Neural crest cell (in vitro differentiated cells): ENCODE results near the gene GALNT9. TPM values are rescaled to one million over a fixed set of nuclear protein-coding genes. Genes with fewer than 3 reads are reported as not detected.
A peak's percentile ranks its signal among the peaks of the same experiment; 100 is the strongest.

Experiments used
- DNase-seq: peaks from one replicate; pipeline ENCODE4 v3.0.0; 2021; ENCODE audit warnings: low read depth, mixed read lengths, low spot score
- H3K27ac Mint-ChIP-seq: one replicate; pipeline ENCODE4 v1.8.0; 2021; ENCODE audit warnings: mild to moderate bottlenecking, mixed read lengths; ENCODE audit not compliant: unreplicated experiment
- H3K27me3 Mint-ChIP-seq: 2 replicates; pipeline ENCODE4 v1.8.0; 2021; ENCODE audit warnings: low read depth, mild to moderate bottlenecking, mixed read lengths
- H3K36me3 Mint-ChIP-seq: 2 replicates; pipeline ENCODE4 v1.8.0; 2021; ENCODE audit warnings: low read depth, mild to moderate bottlenecking, mixed read lengths
- H3K4me1 Mint-ChIP-seq: 2 replicates; pipeline ENCODE4 v1.8.0; 2021; ENCODE audit warnings: mixed read lengths
- H3K4me3 Mint-ChIP-seq: one replicate; pipeline ENCODE4 v1.8.0; 2021; ENCODE audit warnings: mild to moderate bottlenecking, mixed read lengths
- H3K9me3 Mint-ChIP-seq: 2 replicates; pipeline ENCODE4 v1.8.0; 2021; ENCODE audit warnings: mixed read lengths
- CTCF ChIP-seq: fragments of 200-600 bp; sonication (generic); conservative IDR thresholded peaks from 2 replicates; pipeline ENCODE4 v1.5.0; 2021; ENCODE audit warnings: antibody characterized with exemption, mild to moderate bottlenecking
- total RNA-seq: library from RNA; stranded (reverse); gene quantifications from 2 replicates; pipeline ENCODE4 v1.2.1, GENCODE V29; 2021

Gene GALNT9
- total RNA-seq, 1 donor from 2014 or later: 1.3 TPM

- Mint-ChIP-seq H3K36me3 (no peaks in the 10 kb centered on the region), H3K4me3 (no peak overlapping the region), H3K4me1 (peaks cover 6% of the 10 kb centered on the region), H3K27me3 (peaks cover 27% of the 10 kb centered on the region), H3K9me3 (no peaks in the 10 kb centered on the region), H3K27ac (no peak overlapping the region)
- no peak for TF ChIP-seq CTCF
- DNase-seq: no peak
Measured at GRCh38 chr12:132239392-132239791, 90.0 kb downstream of the GALNT9 start.

- Mint-ChIP-seq H3K4me3 (no peak overlapping the region), H3K9me3 (no peaks in the 10 kb centered on the region), H3K4me1 (peaks cover 4% of the 10 kb centered on the region), H3K27ac (no peak overlapping the region), H3K36me3 (no peaks in the 10 kb centered on the region), H3K27me3 (peaks cover 26% of the 10 kb centered on the region)
- TF ChIP-seq CTCF: no peak
- no peak for DNase-seq
Measured at GRCh38 chr12:132238884-132239283, 90.5 kb downstream of the GALNT9 start.

- no peaks in the 10 kb centered on the region for H3K9me3 Mint-ChIP-seq
- H3K36me3 Mint-ChIP-seq: no peaks in the 10 kb centered on the region
- no peak for DNase-seq
- H3K27me3 Mint-ChIP-seq: peaks cover 22% of the 10 kb centered on the region
- H3K4me3 Mint-ChIP-seq: no peak overlapping the region
- no peak overlapping the region for H3K27ac Mint-ChIP-seq
- peaks cover under 1% of the 10 kb centered on the region for H3K4me1 Mint-ChIP-seq
- no peak for TF ChIP-seq CTCF
Measured at GRCh38 chr12:132238488-132238854, 90.9 kb downstream of the GALNT9 start.

- H3K4me3 Mint-ChIP-seq: no peak overlapping the region
- no peak for DNase-seq
- no peaks in the 10 kb centered on the region for H3K36me3 Mint-ChIP-seq
- TF ChIP-seq CTCF: no peak
- H3K4me1 Mint-ChIP-seq: no peaks in the 10 kb centered on the region
- no peak overlapping the region for H3K27ac Mint-ChIP-seq
- H3K9me3 Mint-ChIP-seq: no peaks in the 10 kb centered on the region
- peaks cover 20% of the 10 kb centered on the region for H3K27me3 Mint-ChIP-seq
Measured at GRCh38 chr12:132237772-132238487, 91.5 kb downstream of the GALNT9 start.

GRCh38 chr12:132236930-132237771 lies 92.2 kb downstream of the GALNT9 start:
- no peak overlapping the region for H3K27ac Mint-ChIP-seq
- H3K4me1 Mint-ChIP-seq: no peaks in the 10 kb centered on the region
- DNase-seq: no peak
- no peaks in the 10 kb centered on the region for H3K36me3 Mint-ChIP-seq
- peaks cover 20% of the 10 kb centered on the region for H3K27me3 Mint-ChIP-seq
- no peak for TF ChIP-seq CTCF
- H3K9me3 Mint-ChIP-seq: no peaks in the 10 kb centered on the region
- H3K4me3 Mint-ChIP-seq: peak overlapping the region; percentile 47
